HG03558 (cell line): ENCODE data around the gene SRC.

ENCODE experiments used
- ATAC-seq: cut with Tn5 transposase; IDR thresholded peaks from one replicate; pipeline ENCODE4 v1.9.1; 2021; ENCODE audit warnings: moderate number of reproducible peaks; ENCODE audit not compliant: unreplicated experiment; ENCODE audit errors: extremely low read depth

SRC gene

DNA sequence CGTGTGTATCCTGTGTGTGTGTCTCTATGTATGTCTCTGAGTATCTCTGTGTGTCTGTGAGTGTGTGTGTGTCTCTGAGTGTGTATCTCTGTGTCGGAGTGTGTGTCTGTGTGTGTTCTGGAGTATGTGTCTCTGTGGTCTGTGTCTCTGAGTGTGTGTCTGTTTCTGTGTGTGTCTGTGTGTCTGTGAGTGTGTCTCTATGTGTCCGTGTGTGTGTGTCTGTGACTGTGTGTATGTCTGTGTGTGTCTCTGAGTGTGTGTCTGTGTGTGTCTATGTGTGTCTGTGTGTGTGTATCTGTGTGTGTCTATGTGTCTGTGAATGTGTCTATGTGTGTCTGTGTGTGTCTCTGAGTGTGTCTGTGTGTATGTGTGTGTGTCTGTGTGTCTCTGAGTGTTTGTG is 73.4 kb downstream of the SRC start:
- no peak for ATAC-seq

DNA sequence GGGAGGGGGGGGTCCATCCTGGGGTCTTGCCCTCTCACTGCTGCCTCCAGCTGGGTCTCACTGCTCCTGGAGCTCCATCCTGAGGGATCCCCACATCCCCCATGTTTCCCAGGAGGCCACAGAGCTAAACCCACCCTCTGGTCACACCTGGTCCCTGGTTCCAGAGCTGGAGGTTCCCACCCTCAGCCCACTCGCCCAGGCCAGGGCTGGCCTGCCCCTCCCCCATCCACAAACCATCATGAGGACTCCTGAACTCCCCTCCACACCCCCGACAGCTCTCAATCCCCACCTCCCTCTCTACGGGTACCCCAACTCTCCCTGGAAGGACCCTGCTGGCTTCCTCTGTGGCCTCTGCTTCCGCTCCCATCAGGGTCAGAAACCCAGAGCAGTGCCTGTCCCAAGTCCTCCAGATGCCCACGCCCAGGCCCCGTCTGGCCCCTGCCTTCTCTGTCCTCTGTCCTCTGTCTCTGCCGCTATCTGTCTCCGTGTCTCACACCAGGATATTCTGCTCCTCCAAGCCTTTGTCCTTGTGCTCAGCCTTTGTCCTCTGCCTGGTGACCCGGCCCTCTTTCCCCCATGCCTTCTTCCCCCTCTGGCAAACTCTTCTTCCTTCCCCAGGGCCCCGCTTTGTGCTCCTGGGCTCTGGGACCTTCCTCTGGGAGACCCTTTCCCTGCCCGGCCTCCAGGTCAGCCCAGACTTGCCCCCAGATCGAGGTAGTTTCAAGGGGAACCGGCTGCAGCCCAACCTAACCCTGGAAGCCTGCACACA is 74.0 kb downstream of the SRC start:
- no peak for ATAC-seq

DNA sequence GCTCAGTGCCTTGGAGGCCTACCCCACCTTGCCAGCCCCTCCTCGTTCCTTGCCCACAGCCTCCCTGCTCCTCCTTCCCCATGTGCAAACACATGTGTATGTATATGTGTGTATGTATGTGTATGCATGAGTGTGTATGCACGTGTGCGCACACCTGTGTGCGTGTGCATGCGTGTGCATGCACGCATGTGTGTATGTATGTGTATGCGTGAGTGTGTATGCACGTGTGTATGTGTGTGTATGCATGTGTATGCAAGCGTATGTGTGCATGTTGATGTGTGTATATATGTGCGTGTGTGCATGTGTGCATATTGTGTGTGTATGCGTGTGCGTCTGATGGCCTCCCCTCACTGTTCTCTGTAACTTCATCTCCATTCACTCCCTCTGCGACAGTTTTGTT is 74.7 kb downstream of the SRC start:
- no peak for ATAC-seq

DNA sequence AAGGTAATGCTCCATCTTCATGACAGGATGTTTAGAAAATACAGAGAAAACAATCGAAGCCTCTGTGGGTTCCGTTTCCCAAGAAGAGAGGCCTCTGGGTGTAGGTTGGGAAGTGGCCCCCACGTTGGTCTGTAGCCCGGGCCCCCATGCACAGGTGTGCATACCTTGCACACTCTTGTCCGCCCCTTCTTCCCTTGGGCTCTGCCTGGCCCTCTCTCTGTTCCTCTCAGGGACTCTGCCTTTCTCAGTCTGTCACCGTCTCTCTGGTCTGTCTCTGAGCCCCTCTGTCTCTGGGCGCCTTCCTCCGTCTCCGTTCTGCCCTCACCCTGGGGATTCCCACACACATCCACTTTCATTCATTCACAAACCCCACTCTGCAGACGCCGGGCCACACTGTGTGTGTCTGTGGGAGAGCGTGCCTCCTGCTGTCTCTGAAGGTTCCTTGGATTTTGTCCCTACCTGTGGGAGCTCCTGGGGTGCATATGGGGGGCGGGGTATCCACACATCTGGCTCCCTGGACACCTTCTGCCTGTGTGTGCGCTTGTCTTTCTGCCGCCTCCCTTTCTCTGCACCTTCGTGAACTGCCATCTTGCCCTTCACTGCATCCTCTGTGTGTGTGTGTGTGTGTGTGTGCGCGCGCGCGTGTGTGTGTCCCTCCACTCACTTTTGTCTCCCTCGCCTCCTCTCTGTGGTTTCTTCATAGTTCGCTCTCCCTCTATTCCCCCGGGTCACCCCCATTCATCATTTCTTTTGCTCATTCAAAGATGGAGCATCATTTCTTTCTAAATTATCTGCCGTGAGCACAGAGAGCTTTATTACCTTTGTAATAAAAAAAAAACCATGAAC is 75.3 kb downstream of the SRC start:
- ATAC-seq = no peak

DNA sequence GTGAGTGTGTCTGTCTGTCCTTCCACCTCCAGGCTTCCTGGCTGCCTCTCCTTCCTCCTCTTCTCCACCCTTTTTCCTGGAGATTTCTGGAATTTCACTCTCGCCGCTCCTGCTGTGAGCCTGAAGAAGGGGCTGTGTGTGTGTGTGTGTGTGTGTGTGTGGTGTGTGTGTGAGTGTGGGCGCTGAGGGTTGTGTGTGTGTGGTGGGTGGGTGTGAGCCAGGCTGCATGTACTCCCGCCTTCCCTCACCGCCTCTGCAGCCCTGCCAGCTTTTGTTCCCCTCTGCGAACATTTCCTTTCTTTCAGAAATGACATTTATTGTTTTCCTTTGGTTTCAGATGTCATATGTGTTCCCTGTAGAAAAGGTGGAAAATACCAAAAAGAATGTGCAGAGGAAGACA is 76.0 kb downstream of the SRC start:
- no peak for ATAC-seq

GRCh38 chr20:37422791-37423286 is 76.9 kb downstream of the SRC start:
- no peak for ATAC-seq

- ATAC-seq = no peak
These were observed 77.6 kb downstream of the SRC start for GRCh38 chr20:37423545-37423944.

GRCh38 chr20:37424062-37424851 is 78.3 kb downstream of the SRC start:
- no peak for ATAC-seq

DNA sequence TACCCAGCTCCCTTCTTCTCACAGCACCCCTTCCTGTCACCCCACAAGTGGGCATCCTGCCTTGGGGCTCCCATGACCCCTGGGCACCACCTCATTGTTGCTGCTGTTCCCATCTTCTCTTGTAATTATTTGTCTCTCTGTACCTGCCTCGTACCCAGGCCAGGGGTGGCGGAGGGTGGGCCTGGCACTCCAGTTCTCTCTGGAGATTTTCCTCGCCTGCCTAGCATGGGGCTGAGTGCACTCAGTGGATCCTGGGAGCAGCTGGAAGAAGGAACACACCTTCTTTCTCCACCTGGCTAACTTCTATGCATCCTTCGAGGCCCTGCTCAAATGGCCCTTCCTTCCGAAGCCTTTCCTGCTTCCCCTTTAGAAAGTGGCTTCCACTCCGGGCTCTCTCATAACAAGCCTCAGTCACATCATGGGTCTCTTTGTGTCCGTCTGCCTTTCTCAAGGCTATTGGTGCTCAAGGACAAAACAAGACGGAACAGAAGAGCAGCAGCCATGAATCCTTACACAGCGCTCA is 79.2 kb downstream of the SRC start:
- ATAC-seq = no peak

DNA sequence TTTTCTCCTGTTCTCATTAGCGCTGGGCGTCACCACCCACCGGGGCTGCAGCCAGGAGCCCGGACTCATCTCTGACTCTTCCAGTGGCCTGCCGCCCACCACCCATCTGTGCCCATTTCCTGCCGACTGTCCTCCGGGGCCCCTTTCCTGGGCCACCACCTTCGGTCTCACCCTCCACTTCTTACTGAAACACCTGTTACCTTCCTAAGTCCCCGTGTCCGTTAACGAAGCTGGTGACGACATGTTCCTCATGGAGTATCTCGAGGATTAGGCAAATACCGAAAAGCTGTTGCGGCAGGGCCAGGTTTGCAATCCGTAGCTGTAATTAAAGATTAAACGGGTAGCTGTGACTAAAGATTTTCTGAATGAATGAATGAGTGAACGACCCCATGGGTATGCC is 80.2 kb downstream of the SRC start:
- no peak for ATAC-seq

DNA sequence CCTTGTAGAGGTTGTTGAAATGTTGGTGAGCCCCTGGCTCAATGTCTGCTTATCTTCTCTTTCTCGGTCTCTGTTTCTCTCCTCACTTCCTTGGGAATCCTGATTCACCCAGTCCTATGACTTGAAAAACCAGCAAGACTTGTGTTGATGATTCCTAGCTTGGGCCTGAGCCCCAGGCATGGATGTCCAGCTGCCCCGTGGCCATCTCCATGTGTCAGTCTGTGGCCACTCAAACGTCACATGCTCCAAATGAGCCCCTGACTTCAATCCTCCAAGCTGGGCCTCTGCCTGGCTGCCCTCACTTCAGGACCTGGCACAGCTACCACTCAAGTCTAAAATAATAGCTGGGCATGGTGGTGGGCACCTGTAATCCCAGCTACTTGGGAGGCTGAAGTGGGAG is 81.0 kb downstream of the SRC start:
- ATAC-seq = no peak

- ATAC-seq = no peak
These were observed 84.1 kb downstream of the SRC start for GRCh38 chr20:37430044-37430443.

DNA sequence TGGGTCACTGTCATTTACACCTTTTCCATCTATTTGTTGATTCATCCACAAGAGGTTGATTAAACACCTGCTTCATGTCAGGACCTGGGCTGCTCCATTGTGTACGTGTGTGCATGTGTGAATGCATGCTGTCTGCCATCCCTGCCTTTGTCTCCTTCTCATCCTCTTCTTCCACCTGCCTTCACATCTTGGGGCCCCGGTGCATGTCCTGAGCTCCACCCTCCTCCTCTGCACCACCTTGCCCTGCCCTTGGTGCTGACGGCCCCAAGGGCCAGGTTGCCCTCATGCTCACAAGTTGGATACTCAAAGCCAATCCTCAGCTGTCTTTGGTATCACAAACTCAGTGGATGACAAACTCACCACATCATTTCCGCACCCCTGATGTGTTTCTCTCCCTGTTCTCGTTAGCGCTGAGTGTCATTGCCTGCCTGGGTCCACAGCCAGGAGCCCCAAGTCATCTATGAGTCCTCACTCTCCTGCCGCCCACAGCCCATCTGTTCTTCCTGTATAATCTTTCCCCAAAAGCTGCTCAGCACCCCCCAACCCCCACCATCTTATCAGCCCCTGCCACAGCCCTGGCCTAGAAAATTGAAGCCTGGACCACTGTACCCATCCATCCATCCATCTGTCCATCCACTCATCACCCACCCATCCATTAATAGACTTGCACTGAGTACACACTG is 85.0 kb downstream of the SRC start:
- no peak for ATAC-seq

DNA sequence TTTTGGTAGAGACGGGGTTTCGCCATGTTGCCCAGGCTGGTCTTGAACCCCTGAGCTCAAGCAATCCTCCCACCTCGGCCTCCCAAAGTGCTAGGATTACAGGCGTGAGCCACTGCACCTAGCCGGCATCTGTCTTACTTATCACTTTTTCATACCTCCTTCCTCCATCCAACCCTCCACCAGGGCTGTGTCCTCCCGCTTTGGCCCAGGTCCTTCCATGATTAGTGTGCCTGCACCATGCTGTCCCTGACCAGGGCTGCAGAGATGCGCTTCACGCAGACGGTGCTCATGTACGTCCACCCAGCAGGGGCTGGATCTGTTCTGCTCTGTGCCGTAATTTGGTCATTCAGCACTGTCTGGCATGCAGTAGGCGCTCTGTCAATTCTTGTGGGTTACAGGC is 85.8 kb downstream of the SRC start:
- no peak for ATAC-seq

DNA sequence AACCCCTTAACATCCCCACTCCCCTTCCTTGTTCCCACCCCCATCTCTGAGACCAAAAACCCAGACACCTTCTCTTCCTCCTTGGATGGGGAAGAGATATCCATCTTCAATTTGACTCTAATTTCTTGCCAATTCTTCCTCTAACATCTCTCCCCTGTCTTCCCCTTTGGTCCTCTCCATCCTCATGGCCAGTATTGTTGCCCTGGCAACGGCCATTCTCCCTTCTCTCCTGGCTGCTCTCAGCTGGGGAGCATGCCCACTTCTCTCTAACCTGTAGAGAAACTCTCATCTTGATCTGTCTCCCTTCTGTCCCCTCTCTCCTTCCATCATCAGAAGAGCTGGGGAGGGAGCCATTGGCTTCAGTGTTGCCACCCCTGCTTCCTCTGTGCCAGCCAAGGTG is 86.7 kb downstream of the SRC start:
- no peak for ATAC-seq

- no peak for ATAC-seq
These were observed 89.7 kb downstream of the SRC start for GRCh38 chr20:37435607-37436006.

GRCh38 chr20:37436527-37437186 is 90.7 kb downstream of the SRC start:
- ATAC-seq = no peak

DNA sequence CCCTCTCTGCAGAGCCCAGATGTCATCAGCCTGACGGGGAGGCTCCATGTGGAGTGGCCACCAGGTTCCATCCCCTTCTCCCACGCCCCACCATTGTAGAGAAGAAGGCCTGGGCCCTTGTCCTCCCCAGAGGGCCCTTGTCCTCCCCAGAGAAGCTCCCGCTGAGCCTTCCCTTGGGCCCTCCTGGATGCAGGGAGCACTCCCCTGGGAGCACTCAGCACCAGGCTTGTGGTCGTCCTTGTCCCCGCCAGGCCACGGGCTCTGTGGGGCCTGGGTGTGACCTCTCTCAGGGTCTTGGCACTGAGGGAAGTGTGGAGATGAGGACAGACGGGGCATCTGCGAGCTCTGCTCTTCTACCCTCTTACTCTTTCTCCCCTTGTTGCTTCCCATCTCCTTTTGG is 91.7 kb downstream of the SRC start:
- ATAC-seq = no peak

DNA sequence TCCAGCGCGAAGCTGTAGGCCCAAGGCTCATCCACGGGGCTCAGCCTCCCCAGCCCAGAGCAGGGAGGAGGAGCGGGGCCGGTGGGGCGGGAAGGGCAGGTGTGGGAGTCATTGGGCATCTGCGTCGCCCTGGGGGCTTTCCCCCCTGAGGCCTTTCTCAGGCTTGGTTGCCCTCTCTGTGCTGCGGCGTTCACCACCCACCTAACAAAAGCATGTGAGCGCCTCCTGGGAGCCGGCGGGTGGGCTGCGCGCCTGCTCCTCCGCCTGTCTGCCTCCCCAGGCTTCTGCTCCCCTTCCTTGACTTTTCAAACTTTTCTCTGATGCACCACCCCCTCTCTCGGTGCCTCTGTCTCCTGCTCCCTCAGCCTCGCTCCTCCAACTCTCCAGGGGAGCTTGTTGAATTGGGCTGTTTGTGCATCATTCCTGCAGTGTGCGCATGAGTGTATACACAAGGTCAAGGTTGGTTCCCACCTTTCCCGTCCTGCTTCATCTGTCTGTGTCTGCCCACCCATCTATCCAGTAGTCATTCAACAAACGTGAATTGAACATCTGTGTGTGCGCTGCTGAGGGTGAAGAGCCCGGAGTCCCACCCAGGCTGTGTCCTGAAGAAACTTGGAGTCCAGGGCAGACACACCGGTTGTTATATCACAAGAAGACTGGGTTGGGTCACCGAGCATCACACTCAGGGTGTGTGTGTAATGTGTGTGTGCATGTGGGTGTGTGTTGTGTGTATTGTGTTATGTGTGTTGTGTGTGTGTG is 92.7 kb downstream of the SRC start:
- no peak for ATAC-seq
